Activated T-cell treated with anti-CD3 and anti-CD28 coated beads, Interleukin-2, amount 50 U/mL, for 4 hours (primary cell): ENCODE measurements around the gene ERG. TPM values are rescaled to one million over a fixed set of nuclear protein-coding genes. Genes with fewer than 3 reads are reported as not detected.

Experiments used
- ATAC-seq, 2 donors: fragments of 200-7000 bp; cut with Tn5 transposase; one replicate each; pipeline ENCODE4 v1.10.0; 2021
- DNase-seq: peaks from one replicate; pipeline ENCODE4 v3.0.0-alpha.2; 2020
- H3K27me3 Mint-ChIP-seq: one replicate; pipeline ENCODE4 v1.8.0; 2021; ENCODE audit warnings: low read depth, mixed read lengths
- H3K36me3 Mint-ChIP-seq: one replicate; pipeline ENCODE4 v1.8.0; 2022; ENCODE audit warnings: mixed read lengths; ENCODE audit not compliant: insufficient read depth
- H3K4me1 Mint-ChIP-seq: one replicate; pipeline ENCODE4 v1.8.0; 2021; ENCODE audit warnings: low read depth, mixed read lengths
- H3K4me3 Mint-ChIP-seq: one replicate; pipeline ENCODE4 v1.8.0; 2021; ENCODE audit warnings: mild to moderate bottlenecking, moderate library complexity, mixed read lengths
- H3K9me3 Mint-ChIP-seq: one replicate; pipeline ENCODE4 v1.8.0; 2021; ENCODE audit warnings: mixed read lengths
- total RNA-seq, 3 donors: library from RNA; stranded (reverse); gene quantifications; one replicate each; pipeline ENCODE4 v1.2.1, GENCODE V29; 2021

The ERG gene
- total RNA-seq, 3 donors from 2014 or later: 0.18 TPM; not detected in 2

- H3K36me3 Mint-ChIP-seq: no peaks in the 10 kb centered on the region
- H3K4me3 Mint-ChIP-seq: no peak overlapping the region
- no peaks in the 10 kb centered on the region for H3K9me3 Mint-ChIP-seq
- DNase-seq (no peak), ATAC-seq (no peak)
- peaks cover 29% of the 10 kb centered on the region for H3K27me3 Mint-ChIP-seq
- peaks cover 8% of the 10 kb centered on the region for H3K4me1 Mint-ChIP-seq
These were observed 9.2 kb upstream of the ERG start for GRCh38 chr21:38507374-38507942.

- Mint-ChIP-seq H3K36me3 (no peaks in the 10 kb centered on the region), H3K27me3 (peaks cover 26% of the 10 kb centered on the region), H3K9me3 (no peaks in the 10 kb centered on the region), H3K4me1 (peaks cover 8% of the 10 kb centered on the region), H3K4me3 (no peak overlapping the region)
- no peak for ATAC-seq
- no peak for DNase-seq
These were observed 8.5 kb upstream of the ERG start for GRCh38 chr21:38506661-38507281.

- peaks cover 31% of the 10 kb centered on the region for H3K27me3 Mint-ChIP-seq
- H3K4me1 Mint-ChIP-seq: peaks cover 8% of the 10 kb centered on the region
- peak in 1 of 2 donors; percentile 69 for ATAC-seq
- no peaks in the 10 kb centered on the region for H3K36me3 Mint-ChIP-seq
- no peak overlapping the region for H3K4me3 Mint-ChIP-seq
- no peaks in the 10 kb centered on the region for H3K9me3 Mint-ChIP-seq
- DNase-seq: no peak
These were observed 7.6 kb upstream of the ERG start for GRCh38 chr21:38505654-38506523.

GRCh38 chr21:38504066-38504465 lies 5.8 kb upstream of the ERG start:
- Mint-ChIP-seq H3K4me3 (no peak overlapping the region), H3K4me1 (peaks cover 8% of the 10 kb centered on the region), H3K27me3 (peaks cover 40% of the 10 kb centered on the region), H3K36me3 (no peaks in the 10 kb centered on the region), H3K9me3 (no peaks in the 10 kb centered on the region)
- DNase-seq (no peak), ATAC-seq (no peak)

- H3K36me3 Mint-ChIP-seq: no peaks in the 10 kb centered on the region
- peaks cover 41% of the 10 kb centered on the region for H3K27me3 Mint-ChIP-seq
These were observed 5.3 kb upstream of the ERG start for GRCh38 chr21:38503583-38503982.

GRCh38 chr21:38500073-38500472 lies 1.8 kb upstream of the ERG start:
- DNase-seq (no peak), ATAC-seq (no peak)
- Mint-ChIP-seq H3K36me3 (no peaks in the 10 kb centered on the region), H3K27me3 (peaks cover 43% of the 10 kb centered on the region), H3K4me3 (no peak overlapping the region), H3K9me3 (no peaks in the 10 kb centered on the region), H3K4me1 (no peaks in the 10 kb centered on the region)

More at GRCh38 chr21:38503583-38503982, 5.3 kb upstream of the ERG start:
- H3K4me1 Mint-ChIP-seq: peaks cover 8% of the 10 kb centered on the region
- no peak overlapping the region for H3K4me3 Mint-ChIP-seq
- no peaks in the 10 kb centered on the region for H3K9me3 Mint-ChIP-seq
- ATAC-seq: no peak
- DNase-seq: no peak

GRCh38 chr21:38499296-38499695 lies 1.0 kb upstream of the ERG start:
- DNase-seq (no peak), ATAC-seq (no peak)
- Mint-ChIP-seq H3K9me3 (no peaks in the 10 kb centered on the region), H3K4me3 (no peak overlapping the region), H3K4me1 (no peaks in the 10 kb centered on the region), H3K27me3 (peaks cover 45% of the 10 kb centered on the region), H3K36me3 (no peaks in the 10 kb centered on the region)

GRCh38 chr21:38496224-38496623 lies 2.1 kb downstream of the ERG start:
- Mint-ChIP-seq H3K4me1 (no peaks in the 10 kb centered on the region), H3K27me3 (peaks cover 45% of the 10 kb centered on the region), H3K4me3 (no peak overlapping the region), H3K9me3 (no peaks in the 10 kb centered on the region), H3K36me3 (no peaks in the 10 kb centered on the region)
- ATAC-seq (no peak), DNase-seq (no peak)

- ATAC-seq (no peak), DNase-seq (no peak)
- H3K27me3 Mint-ChIP-seq: peaks cover 45% of the 10 kb centered on the region
- no peak overlapping the region for H3K4me3 Mint-ChIP-seq
- H3K9me3 Mint-ChIP-seq: no peaks in the 10 kb centered on the region
- no peaks in the 10 kb centered on the region for H3K4me1 Mint-ChIP-seq
- H3K36me3 Mint-ChIP-seq: no peaks in the 10 kb centered on the region
These were observed 2.6 kb downstream of the ERG start for GRCh38 chr21:38495696-38496095.

- Mint-ChIP-seq H3K27me3 (peaks cover 44% of the 10 kb centered on the region), H3K36me3 (no peaks in the 10 kb centered on the region), H3K9me3 (no peaks in the 10 kb centered on the region), H3K4me1 (no peaks in the 10 kb centered on the region), H3K4me3 (no peak overlapping the region)
- no peak for ATAC-seq
- no peak for DNase-seq
These were observed 3.0 kb downstream of the ERG start for GRCh38 chr21:38495242-38495641.

- Mint-ChIP-seq H3K36me3 (no peaks in the 10 kb centered on the region), H3K9me3 (no peaks in the 10 kb centered on the region), H3K27me3 (peaks cover 43% of the 10 kb centered on the region), H3K4me1 (no peaks in the 10 kb centered on the region), H3K4me3 (no peak overlapping the region)
- DNase-seq: no peak
- no peak for ATAC-seq
These were observed 3.6 kb downstream of the ERG start for GRCh38 chr21:38494703-38495102.

- peaks cover 45% of the 10 kb centered on the region for H3K27me3 Mint-ChIP-seq
- ATAC-seq (no peak), DNase-seq (no peak)
- no peaks in the 10 kb centered on the region for H3K36me3 Mint-ChIP-seq
- H3K4me3 Mint-ChIP-seq: no peak overlapping the region
- no peaks in the 10 kb centered on the region for H3K4me1 Mint-ChIP-seq
- no peaks in the 10 kb centered on the region for H3K9me3 Mint-ChIP-seq
These were observed 4.0 kb downstream of the ERG start for GRCh38 chr21:38494251-38494642.

- Mint-ChIP-seq H3K36me3 (no peaks in the 10 kb centered on the region), H3K27me3 (peaks cover 40% of the 10 kb centered on the region), H3K9me3 (no peaks in the 10 kb centered on the region), H3K4me3 (no peak overlapping the region), H3K4me1 (no peaks in the 10 kb centered on the region)
- DNase-seq: no peak
- peak in 1 of 2 donors; percentile 14 for ATAC-seq
These were observed 4.6 kb downstream of the ERG start for GRCh38 chr21:38493549-38494250.

- Mint-ChIP-seq H3K4me1 (no peaks in the 10 kb centered on the region), H3K4me3 (no peak overlapping the region), H3K36me3 (no peaks in the 10 kb centered on the region), H3K9me3 (no peaks in the 10 kb centered on the region), H3K27me3 (peaks cover 34% of the 10 kb centered on the region)
- DNase-seq (no peak), ATAC-seq (no peak)
These were observed 6.3 kb downstream of the ERG start for GRCh38 chr21:38492007-38492406.
